Cardiac ventricle fibroblast (primary cell): ENCODE data around the gene TVP23C. TPM values are rescaled to one million over a fixed set of nuclear protein-coding genes. Genes with fewer than 3 reads are reported as not detected.

Source experiments
- total RNA-seq: library from RNA; depleted of rRNA; stranded (reverse); fragments of >200 nt; gene quantifications from 2 replicates; pipeline ENCODE4 v1.2.3, GENCODE V29; 2015

TVP23C gene
- 3.7 and 4.8 TPM in 2 replicates for total RNA-seq

DNA sequence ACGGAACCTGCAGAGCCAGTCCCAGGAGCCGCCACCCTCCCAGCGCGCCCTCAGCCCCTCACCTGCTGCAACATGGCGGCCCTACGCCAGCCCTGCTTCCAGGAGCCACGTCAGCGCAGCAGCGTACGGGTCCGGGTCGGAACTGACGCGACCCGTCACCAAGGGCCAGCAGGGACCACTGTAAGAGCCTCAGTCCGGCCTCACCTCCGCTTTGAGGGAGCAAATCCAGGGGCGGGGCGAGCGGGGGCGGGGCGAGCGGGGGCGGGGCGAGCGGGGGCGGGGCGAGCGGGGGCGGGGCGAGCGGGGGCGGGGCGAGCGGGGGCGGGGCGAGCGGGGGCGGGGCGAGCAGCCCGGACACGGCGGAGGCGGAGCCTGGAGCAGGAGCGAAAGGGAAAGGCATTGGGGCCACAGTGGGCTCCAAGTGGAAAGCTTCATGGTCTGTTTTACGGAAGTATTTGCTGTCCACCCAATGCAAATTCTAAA is at the start of gene TVP23C:
Gene TVP23C (minus strand): TSS at position 109 of the 483 bp plus-strand sequence. CDS start 35 bp downstream, at position 74.

DNA sequence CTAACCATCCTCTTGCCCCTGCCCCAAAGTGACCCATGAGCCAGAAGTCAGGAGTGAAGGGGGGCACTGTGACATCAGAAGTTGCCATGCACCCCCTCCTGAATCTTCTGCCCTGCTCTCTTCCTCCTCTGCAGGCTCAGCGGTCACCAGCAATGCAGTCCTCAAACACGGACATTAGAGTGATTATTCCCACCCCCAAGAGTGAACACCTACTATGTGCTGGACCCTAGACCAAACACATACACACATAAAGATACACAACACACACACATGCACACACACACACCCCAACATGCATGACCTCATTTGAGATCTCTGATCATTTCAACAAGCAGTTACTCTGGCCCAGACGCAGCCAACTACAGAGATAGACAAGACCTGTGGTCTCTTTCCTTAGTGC is 95.7 kb downstream of the TVP23C start, which contains the start of gene CDRT4:
Gene CDRT4 (minus strand): TSS at position 30 of the 400 bp plus-strand sequence. CDS start 27,383 bp downstream, outside the sequence.

Other genes starting within 250 kb of the TVP23C start
- gene TEKT3, start 221.9 kb downstream of the TVP23C start, total RNA-seq: not detected in 2 replicates
- 0.37 TPM in 1 of 2 replicates, not detected in the other for gene CDRT4, start 95.9 kb downstream of the TVP23C start, total RNA-seq
- gene FBXW10B, start 56.2 kb upstream of the TVP23C start, total RNA-seq: 0.37 TPM in 1 of 2 replicates, not detected in the other
- 27.2 and 31.4 TPM in 2 replicates for gene TRIM16, start 120.8 kb upstream of the TVP23C start, total RNA-seq
- gene ZNF286A, start 136.3 kb upstream of the TVP23C start, total RNA-seq: 18.5 and 51.4 TPM in 2 replicates
- gene TBC1D26, start 168.8 kb upstream of the TVP23C start, total RNA-seq: not detected in 2 replicates